Lower lobe of right lung (tissue), 2 donors: ENCODE measurements around the gene TMEM132C. TPM values are rescaled to one million over a fixed set of nuclear protein-coding genes. Genes with fewer than 3 reads are reported as not detected.

Experiments used
- ATAC-seq, 2 donors: fragments of 200-7000 bp; cut with Tn5 transposase; one replicate each; pipeline ENCODE4 v1.9.1; 2020 to 2022; ENCODE audit warnings: mild to moderate bottlenecking in 2 of 2, moderate library complexity in 2 of 2
- DNase-seq: peaks from one replicate; pipeline ENCODE4 v3.0.0-alpha.2; 2020
- H3K27ac ChIP-seq: fragments of 200-600 bp; one replicate; pipeline ENCODE4 v1.8.0; 2022
- H3K27me3 ChIP-seq: fragments of 200-600 bp; one replicate; pipeline ENCODE4 v1.8.0; 2022; ENCODE audit warnings: low read depth
- H3K36me3 ChIP-seq: fragments of 200-600 bp; one replicate; pipeline ENCODE4 v1.8.0; 2022; ENCODE audit warnings: mild to moderate bottlenecking
- H3K4me1 ChIP-seq: fragments of 200-600 bp; one replicate; pipeline ENCODE4 v1.8.0; 2022
- H3K4me3 ChIP-seq: fragments of 200-600 bp; one replicate; pipeline ENCODE4 v1.8.0; 2022; ENCODE audit warnings: mild to moderate bottlenecking
- H3K9me3 ChIP-seq: fragments of 200-600 bp; one replicate; pipeline ENCODE4 v1.8.0; 2022
- CTCF ChIP-seq: fragments of 200-600 bp; IDR thresholded peaks from one replicate; pipeline ENCODE4 v1.8.0; 2022; ENCODE audit warnings: antibody characterized with exemption, mild to moderate bottlenecking
- intact Hi-C: fragments of 100-400 bp; cut with DNase I; formaldehyde crosslinking; loops from one replicate; pipeline ENCODE4 v1.11.0; 2022
- total RNA-seq: library from RNA; stranded (reverse); fragmentation: NEBNext Ultra II Directional; extraction: Animal tissue kit (Norgen Biotek cat#: 25700); gene quantifications from one replicate; pipeline ENCODE4 v1.2.1, GENCODE V29; 2021
- donor health status: DM: no; HTN: yes; CAD: no; lungs with severe emphysema.

Gene TMEM132C
- total RNA-seq, 1 donor from 2014 or later = 1.6 TPM

- no peak for TF ChIP-seq CTCF
- intact Hi-C loops = no loop called here
- no peak for ATAC-seq
Observed at GRCh38 chr12:128702371-128702770, 435.4 kb downstream of the TMEM132C start.

GRCh38 chr12:128705140-128705539 lies 438.2 kb downstream of the TMEM132C start:
- DNase-seq (no peak), ATAC-seq (no peak)
- Histone ChIP-seq H3K36me3 (no peaks in the 10 kb centered on the region), H3K27ac (no peak overlapping the region), H3K9me3 (no peaks in the 10 kb centered on the region), H3K4me3 (no peak overlapping the region), H3K4me1 (no peaks in the 10 kb centered on the region), H3K27me3 (no peaks in the 10 kb centered on the region)
- intact Hi-C loops = no loop called here
- no peak for TF ChIP-seq CTCF

More at GRCh38 chr12:128702371-128702770, 435.4 kb downstream of the TMEM132C start:
- H3K27ac ChIP-seq = no peak overlapping the region
- H3K27me3 ChIP-seq = no peaks in the 10 kb centered on the region
- H3K4me1 ChIP-seq = no peaks in the 10 kb centered on the region
- no peaks in the 10 kb centered on the region for H3K9me3 ChIP-seq
- no peak overlapping the region for H3K4me3 ChIP-seq
- DNase-seq = no peak
- H3K36me3 ChIP-seq = no peaks in the 10 kb centered on the region

GRCh38 chr12:128707488-128707887 lies 440.5 kb downstream of the TMEM132C start:
- TF ChIP-seq CTCF = no peak
- no peak for ATAC-seq
- intact Hi-C loops = no loop called here

GRCh38 chr12:128708789-128709188 lies 441.8 kb downstream of the TMEM132C start:
- Histone ChIP-seq H3K4me1 (no peaks in the 10 kb centered on the region), H3K36me3 (no peaks in the 10 kb centered on the region), H3K9me3 (no peaks in the 10 kb centered on the region), H3K4me3 (no peak overlapping the region), H3K27me3 (no peaks in the 10 kb centered on the region), H3K27ac (no peak overlapping the region)
- TF ChIP-seq CTCF = no peak
- intact Hi-C loops = no loop called here
- ATAC-seq (no peak), DNase-seq (no peak)

More at GRCh38 chr12:128707488-128707887, 440.5 kb downstream of the TMEM132C start:
- no peaks in the 10 kb centered on the region for H3K27me3 ChIP-seq
- no peaks in the 10 kb centered on the region for H3K9me3 ChIP-seq
- no peaks in the 10 kb centered on the region for H3K4me1 ChIP-seq
- no peak overlapping the region for H3K27ac ChIP-seq
- DNase-seq = no peak
- no peaks in the 10 kb centered on the region for H3K36me3 ChIP-seq
- no peak overlapping the region for H3K4me3 ChIP-seq

- intact Hi-C loops = no loop called here
- H3K27ac ChIP-seq = no peak overlapping the region
- H3K27me3 ChIP-seq = no peaks in the 10 kb centered on the region
- no peaks in the 10 kb centered on the region for H3K4me1 ChIP-seq
- H3K9me3 ChIP-seq = no peaks in the 10 kb centered on the region
- no peaks in the 10 kb centered on the region for H3K36me3 ChIP-seq
- DNase-seq (no peak), ATAC-seq (no peak)
- no peak overlapping the region for H3K4me3 ChIP-seq
- no peak for TF ChIP-seq CTCF
Observed at GRCh38 chr12:128709660-128710059, 442.7 kb downstream of the TMEM132C start.

GRCh38 chr12:128711486-128711885 lies 444.5 kb downstream of the TMEM132C start:
- no peak overlapping the region for H3K4me3 ChIP-seq
- H3K27me3 ChIP-seq = no peaks in the 10 kb centered on the region
- intact Hi-C loops = no loop called here
- ATAC-seq (no peak), DNase-seq (no peak)
- no peaks in the 10 kb centered on the region for H3K9me3 ChIP-seq
- no peaks in the 10 kb centered on the region for H3K36me3 ChIP-seq
- TF ChIP-seq CTCF = no peak
- no peaks in the 10 kb centered on the region for H3K4me1 ChIP-seq
- H3K27ac ChIP-seq = no peak overlapping the region
